Gastrocnemius medialis (tissue), 4 donors: ENCODE results near the gene PIP5KL1.

Source experiments
- CTCF ChIP-seq, 5 experiments: fragments of 450-650 bp in 3 of 5; fragments of 200-600 bp in 2 of 5; sonication (generic) in 2 of 5; IDR thresholded peaks in 4 of 5; conservative IDR thresholded peaks in 1 of 5; 1 replicate in 4 of 5; 2 replicates in 1 of 5; pipeline ENCODE4 v1.5.1; 2016 to 2019; ENCODE audit warnings: antibody characterized with exemption in 5 of 5, mild to moderate bottlenecking in 3 of 5, moderate library complexity in 3 of 5
- POLR2A ChIP-seq, 2 donors: fragments of 450-650 bp; IDR thresholded peaks; one replicate each; pipeline ENCODE4 v1.6.1; 2017; ENCODE audit warnings: antibody characterized with exemption in 2 of 2, mild to moderate bottlenecking in 2 of 2, moderate library complexity in 2 of 2

GRCh38 chr9:127913682-127914081, 16.9 kb downstream of the PIP5KL1 start:
- no peak for TF ChIP-seq CTCF (IDR thresholded peaks at IDR 0.05 in 4 of 5, conservative IDR thresholded peaks at IDR 0.05 in 1 of 5)
- TF ChIP-seq POLR2A (IDR thresholded peaks at IDR 0.05) = no peak
